HG03196 (cell line): ENCODE data around the gene RALB.
A peak's percentile ranks its signal among the peaks of the same experiment; 100 is the strongest.
"Not testable (repeated sequence)": the region's sequence is repeated elsewhere in the genome, so short reads cannot be mapped to it uniquely, and the experiment has no call there.

Experiments
- ATAC-seq: cut with Tn5 transposase; IDR thresholded peaks from one replicate; pipeline ENCODE4 v1.9.1; 2021; ENCODE audit not compliant: unreplicated experiment

The RALB gene

DNA sequence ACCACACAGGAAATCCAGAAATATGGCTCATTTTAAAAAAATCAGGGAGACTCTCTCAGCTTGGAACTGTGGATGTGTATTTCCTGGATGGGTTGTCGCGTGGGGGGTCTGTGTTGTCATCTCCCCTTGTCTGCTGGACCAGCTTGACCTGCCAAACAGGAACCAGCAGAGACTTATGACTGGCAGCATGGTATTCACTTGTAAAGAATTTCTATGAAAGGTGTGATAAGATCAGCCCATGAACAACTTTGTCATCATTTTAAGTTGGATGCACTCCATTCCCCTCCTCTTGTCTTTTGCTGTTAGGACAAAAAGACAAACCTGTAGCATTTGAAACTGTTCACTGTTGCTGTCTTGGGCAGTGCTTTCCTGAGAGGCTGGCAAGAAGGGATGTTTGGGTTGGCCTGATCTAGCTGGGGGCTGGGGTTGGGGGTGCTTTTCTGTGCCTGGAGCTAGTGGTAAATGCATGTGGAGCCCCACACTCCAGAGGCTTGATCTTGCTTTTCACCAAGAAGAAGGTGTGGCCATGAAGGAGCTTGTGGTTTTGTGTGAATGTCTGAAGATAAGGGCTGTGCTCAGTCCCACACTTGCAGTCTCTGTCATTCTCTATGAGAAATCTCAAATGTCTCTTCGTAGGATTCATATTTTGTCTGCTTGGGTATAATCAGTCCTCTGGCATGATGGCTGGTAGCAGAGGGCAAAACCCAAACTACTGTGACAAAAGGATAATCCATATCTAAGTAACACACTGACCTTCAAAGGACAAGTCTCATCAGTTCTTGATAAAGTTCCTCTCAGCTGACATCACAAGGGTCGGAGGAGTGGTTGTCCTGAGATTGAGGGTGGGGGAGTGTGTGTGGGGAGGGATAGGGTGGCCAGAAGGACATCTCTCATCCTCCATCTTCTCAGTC, 39.0 kb downstream of the RALB start:
- no peak for ATAC-seq

DNA sequence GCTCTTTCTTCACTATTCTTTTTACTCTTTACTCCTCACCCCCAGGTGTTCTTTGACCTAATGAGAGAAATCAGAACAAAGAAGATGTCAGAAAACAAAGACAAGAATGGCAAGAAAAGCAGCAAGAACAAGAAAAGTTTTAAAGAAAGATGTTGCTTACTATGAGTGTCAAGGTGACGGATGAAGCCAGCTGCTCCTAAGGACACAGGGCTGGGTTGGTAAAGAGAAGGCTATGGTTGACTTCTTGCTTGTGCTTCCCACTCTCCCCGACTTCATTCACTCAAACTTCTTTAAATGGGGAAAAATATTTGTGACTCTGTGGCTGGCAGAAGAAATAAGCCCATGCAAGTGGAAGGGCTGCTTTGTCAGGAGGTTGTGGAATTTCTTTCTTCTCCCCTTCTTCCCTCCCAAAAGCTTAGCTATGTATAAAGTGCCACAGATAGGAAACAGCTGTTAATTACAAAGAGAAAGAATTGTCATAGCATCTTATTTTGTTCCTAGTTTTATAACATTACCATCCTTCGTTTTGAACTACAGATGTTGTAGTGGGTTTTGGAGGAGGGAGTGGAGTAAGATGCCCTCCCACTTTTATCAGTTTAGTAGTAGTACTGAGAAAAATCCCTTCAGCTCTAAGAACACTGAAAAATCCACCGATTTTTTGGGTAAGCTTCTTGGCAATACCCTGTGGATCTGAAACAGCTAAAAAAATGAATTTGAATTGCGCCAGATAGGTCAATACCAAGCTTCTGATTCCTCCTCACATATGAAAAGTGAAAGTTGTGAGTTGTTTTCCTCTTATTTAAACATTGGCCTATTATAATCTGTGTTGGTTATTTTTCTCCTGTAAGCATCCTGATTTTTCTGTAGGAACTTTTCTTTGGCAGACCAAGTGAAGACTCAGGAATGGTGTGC, 40.7 kb downstream of the RALB start:
- peak; percentile 13 for ATAC-seq

DNA sequence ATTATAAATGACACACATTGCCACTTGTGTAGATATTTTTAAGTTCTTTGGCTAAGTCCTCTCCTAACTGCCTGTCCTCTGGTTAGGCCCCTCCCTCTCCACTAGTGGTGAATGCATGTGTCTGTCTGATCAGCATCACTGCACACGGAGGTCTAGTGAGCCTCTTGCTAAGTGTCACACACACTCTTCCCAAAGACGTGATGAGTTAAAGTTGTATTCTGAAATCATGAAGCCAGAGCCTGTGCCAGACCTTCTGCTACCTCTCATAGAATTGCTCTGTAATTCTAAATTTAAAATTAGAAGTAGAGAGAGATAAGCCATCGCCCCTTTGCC, 41.3 kb downstream of the RALB start:
- peak; percentile 61 for ATAC-seq

DNA sequence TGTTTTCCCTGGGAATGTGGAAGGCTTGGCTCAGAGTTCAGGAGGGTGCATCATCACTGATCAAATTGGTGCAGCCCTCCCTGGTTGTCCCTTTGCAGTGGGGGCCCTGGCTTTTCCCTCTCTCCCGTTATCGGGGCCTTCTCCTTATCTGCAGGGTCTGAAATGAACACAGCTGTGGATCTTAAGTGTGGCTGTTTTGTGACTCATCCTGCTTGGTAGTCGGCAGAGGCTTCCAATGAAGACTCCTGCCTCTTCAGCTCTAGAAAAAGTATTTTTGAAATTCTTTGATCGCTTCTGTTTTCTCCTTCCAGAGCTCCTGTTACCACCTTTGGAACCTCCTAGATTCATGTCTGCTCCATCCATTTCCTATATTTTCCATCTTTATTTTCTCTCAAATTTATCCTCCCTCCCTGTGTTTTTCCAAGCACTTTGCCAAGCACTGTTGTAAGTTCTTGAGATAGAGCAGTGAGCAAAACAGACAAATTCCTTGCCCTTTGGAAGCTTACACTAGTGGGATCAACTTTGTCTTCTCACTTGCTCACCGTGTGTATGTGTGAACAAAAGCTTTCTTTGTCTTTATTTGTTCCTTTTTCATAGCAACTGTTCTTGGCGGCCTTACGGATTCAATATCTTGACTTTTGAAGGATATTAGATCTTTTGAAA, 45.7 kb downstream of the RALB start:
- ATAC-seq = no peak

DNA sequence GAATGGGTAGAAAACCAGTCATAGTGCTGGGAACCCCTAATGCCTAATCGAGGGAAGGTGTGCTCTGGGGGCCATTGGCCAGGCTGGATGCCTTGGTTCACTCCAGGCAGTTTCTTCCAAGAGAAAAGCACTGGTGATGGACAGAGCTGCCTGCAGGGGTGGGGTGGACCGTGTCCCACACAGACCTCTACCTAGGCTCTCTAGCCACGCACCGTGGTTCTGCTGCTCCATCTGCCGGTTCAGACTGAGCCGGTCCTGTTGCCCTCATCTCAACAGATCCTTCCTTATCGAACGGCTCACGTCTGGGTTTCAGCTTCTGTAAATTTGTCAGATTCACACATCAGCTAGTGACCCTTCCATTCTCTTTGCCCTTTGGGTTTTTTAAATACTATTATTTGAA, 46.4 kb downstream of the RALB start:
- no peak for ATAC-seq

DNA sequence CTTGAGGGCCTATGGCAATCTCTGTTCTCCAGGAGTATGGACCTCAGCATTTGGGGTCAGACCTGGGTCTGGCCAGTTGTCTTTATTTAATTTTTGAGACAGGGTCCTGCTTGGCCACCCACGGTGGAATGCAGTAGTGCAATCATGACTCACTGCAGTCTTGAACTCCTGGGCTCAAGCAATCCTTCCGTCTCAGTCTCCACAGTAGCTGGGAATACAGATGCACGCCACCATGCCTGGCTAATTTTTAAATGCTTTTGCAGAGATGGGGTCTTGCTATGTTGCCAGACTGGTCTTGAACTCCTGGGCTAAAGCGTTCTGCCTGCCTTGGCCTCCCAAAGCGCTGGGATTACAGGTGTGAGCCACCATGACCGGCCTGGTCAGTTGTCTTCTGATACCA, 46.9 kb downstream of the RALB start:
- ATAC-seq = no peak

DNA sequence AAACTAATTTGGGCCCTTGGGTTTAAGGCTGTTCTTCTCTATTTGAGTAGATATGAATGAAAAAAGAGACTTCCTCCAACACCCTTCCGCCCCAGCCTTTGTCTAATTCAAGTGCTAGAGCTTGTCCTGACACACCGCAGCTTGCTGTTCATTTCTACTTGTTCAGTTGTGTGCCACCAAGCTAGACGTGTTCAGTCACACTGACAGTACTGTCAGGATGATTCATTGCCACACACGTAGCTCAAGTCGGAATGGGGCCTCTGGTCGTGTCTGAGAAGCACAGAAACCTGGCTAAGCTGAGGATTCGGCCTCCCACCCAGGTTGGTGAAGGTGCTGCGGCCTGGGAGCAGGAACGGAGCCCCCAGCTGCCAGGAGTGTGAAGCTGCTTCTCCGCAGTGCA, 47.7 kb downstream of the RALB start:
- no peak for ATAC-seq

DNA sequence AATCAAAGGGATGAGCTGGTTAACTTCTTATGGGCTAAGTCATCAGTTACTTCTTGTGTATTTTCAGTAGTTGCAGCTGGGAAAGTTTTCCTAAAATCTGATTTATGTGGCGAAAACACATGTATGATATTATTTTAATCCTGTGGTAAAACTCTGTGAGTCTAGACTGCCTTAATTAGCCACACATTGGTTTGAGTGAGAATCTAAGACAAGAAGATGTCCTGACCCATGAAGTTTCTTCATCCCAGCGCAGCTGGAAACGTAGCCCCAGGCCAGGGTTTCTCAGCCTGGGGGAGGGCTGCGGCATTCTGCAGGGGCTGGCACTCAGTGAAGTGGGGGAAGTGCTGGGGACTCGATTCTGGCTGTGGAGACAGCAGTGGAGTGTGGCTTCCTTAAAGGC, 48.6 kb downstream of the RALB start:
- no peak for ATAC-seq

DNA sequence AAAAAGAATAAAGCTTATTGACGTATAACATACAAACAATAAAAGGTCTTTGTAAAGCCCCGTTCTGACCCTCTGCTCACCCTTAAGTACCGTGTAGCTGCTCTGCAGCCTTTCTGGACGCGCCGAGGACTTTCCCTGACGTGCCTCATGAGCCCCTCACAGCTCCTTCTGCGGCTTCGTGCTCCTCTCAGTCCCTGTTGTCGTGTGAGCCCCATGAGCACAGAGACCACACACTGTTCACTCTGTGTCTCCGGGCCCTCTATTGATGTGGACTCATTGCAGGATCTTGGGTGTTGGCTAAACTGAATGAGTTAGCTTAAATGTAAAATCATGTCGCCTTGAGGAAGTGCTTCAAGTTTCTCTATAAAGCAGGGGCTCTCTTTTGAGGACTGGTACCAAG, 49.6 kb downstream of the RALB start:
- ATAC-seq = no peak

DNA sequence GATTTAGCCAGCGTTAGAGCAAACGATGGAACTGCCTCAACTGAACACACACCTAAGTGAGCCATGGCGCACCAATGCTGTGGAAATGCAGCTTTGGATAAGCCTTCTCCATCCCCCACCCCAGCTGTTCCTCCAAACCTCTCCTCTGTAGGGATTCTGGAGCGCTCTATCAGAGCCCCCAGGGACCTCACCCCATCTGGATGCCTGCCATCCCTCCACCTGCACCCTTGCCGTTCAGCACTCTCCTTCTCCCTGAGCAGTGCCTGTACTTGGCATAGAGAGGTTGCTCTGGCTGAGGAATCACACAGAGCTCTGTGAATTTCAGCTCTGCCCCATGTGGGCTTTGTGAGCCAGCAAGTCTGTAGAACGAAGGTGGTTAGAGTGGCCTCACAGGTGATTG, 50.5 kb downstream of the RALB start:
- no peak for ATAC-seq

DNA sequence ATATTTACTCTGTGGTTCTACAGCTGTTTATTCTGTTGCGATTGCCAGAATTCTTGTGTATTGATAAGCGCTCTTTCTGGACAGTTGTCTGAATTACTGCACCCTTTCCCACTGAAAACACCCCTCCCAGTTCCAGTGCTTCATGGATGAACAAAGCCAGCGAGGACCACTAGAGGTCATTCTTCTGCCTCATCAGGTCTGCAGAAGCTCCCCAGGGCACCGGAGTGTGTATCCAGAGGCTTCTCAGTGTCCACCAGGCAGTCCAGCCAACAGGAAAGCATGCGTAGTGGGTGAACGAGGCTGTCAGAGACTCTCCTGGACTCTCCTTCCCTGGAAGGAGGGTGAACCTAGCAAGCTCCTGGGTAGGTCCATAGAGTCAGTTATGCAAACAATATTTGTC, 52.6 kb downstream of the RALB start:
- ATAC-seq = no peak

DNA sequence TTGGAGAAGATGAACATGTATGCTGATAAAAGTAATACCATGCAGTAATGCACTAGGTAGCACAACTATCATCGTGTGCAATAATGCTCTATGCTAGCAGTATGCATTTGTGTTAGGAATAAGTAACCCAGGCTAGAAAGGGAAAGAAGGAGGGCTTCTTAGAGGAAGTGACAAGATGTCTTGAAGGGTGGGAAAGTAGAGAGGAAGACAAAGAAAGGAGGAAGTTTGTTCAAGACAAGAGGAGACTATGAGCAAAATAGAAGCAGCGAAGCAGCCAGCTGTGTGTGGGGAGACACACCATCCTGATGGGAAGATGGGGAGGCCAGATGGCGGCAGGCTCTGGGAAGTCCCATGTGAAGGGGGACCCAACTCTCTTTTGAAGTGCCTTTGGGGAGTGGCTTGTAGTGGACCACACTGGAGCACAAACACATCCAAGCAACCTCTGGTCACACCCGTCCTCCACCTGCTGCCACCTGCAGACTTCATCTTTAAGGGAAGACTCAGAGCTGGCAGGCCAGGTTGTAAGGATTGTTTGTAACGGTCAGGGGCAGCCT, 53.4 kb downstream of the RALB start:
- no peak for ATAC-seq

DNA sequence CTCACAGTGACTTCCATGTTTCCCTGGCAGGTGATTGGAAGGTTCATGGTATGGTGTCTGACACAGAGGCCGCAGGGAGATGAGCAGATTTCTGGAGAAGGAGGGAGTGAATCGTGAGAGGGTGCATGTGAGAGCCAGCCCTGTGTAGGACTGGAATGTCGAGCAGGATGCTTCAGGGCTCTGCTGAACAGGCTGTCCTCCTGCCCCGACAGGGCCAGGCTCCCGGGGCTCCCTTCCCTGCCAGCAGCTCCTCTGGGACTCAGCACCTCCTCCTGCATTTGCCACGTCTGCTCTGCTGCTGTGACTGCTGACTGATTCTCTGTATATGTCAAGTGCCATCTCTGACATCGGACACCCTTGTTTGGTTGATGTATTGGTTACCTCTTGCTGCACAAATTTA, 54.8 kb downstream of the RALB start:
- ATAC-seq = no peak

DNA sequence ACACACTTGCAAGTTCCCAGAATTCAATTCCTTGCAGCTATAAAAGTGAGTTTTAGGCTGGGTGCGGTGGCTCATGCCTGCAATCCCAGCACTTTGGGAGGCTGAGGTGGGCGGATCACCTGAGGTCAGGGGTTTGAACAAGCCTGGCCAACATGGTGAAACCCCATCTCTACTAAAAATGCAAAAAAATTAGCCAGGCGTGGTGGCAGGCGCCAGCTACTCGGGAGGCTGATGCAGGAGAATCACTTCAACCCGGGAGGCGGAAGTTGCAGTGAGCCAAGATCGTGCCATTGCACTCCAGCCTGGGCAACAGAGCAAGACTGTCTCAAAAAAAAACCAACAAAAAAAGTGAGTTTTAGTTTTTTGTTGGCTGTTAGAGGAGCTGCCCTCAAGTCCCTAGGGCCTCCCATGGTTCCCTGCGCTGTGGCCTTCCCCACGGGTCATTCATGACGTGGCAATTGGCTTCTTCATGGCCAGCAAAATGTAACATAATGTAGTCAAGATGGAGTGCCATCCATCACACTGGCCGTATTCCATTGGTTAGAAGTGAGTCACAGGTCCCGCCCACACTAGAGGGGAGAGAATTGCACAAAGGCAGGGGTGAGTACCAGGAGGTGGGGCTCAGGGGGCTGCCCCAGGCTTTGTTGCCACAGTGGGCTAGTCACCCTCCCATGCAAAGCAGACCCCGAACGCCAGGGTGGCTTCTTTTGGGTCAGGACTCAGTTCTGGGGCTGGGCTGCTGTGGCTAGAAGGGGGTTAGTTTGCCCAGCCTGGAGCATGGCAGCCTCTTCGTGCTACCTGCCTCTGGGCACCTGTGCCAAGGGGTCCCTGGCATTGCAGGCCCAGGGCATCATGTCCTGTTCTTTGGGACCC, 55.6 kb downstream of the RALB start:
- ATAC-seq = no peak

DNA sequence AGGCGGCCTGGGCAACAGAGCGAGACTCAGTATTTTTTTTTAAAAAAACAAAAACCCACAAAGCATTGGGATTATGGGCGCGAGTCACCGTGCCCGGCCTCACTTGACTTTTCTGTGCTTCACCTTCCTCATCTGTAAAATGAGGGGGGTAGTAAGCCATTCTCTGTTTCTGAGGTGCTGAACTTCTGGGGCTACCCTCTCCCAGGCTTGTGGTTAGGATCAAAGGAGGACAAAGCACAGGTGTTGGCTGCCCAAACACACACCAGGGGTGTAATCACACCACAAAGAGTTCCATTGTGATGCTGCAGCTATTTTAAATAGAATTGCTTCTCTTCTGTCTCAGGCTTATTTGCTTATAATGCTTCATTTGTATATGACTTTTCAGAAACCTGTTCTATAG, 57.5 kb downstream of the RALB start:
- peak; percentile 39 for ATAC-seq

DNA sequence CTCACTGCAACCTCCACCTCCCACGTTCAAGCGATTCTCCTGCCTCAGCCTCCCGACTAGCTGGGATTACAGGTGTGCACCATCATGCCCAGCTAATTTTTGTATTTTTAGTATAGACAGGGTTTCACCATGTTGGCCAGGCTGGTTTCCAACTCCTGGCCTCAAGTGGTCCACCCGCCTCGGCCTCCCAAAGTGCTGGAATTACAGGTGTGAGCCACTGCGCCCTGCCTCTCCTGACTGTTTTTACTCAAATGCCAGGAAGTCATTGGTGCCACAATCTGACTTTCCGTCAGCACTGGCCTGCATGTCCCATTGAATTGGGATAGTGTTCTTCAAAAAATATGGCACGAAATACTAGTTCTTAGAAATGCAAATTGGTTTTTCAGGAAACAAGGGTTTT, 58.2 kb downstream of the RALB start:
- not testable (repeated sequence) for ATAC-seq

DNA sequence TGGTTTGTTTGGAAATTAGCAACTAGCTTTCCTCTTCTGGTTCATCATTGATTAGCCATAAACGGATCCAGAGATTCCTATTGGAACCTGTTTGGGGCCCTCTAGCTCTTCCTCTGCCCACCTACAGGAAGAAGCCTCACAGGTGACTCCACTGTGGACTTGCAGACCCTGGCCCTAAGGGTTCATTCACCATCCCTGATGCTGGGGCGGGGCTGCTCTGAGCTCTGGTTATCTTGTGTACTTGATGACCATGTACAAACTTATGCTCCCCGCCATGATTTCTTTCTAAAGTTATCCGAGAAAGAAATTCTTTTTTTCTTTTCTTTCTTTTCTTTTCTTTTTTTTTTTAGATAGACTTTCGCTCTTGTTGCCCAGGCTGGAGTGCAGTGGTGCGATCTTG, 59.4 kb downstream of the RALB start:
- ATAC-seq = no peak

DNA sequence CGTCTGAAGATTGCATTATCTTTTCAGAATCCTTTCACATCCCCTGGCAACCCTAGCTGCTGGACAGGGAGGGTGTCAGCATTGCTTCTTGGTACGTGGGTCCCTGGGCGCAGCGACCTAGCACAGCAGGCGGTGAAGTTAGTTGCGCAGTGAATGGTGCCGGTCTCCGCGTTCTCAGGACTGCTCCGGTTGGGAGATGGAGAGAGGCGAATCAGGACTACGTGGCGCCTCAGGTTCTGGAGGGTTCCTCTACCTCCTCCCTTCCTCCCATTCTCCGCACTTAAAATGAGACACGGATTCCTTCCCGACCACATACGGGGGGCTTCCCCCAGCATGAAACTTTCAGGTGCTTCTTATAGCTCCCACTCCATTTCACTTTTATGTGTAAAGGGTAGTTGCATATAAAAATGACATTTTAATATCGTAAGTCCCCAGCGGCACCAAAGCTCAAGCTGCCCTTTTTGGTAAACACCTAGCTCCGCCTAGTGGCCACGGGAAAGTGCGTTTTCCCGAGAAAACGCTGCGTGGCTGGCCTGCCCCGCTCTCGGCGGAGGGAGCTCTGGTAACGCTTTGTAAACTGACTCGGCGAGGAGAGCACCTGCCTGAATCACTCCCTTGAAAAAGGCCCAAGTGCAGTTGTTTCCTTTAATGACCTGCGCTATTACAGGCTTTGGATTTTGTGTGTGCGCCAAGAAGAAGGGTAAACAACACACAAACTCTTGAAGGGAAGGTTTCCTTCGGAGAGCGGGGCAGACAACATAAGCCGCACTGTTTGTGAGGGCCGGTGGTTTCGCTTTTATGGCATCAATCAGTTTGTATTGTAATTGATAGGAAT, 60.4 kb downstream of the RALB start:
- ATAC-seq = no peak
